ENCODE results near the gene IL15RA. TPM values are rescaled to one million over a fixed set of nuclear protein-coding genes. Genes with fewer than 3 reads are reported as not detected.

IL15RA gene
- total and polyA plus RNA-seq, 2 of the 8 experiments (the other 6 are each of a cell fraction or from before 2014, with no cell fraction given) = 1.3 to 1.4 TPM

- no peak for TF ChIP-seq SAP30 (IDR thresholded peaks at IDR 0.05; ENCODE audit: insufficient read depth, insufficient replicate concordance, low read length)
- 0 out of 2 replicates have a peak, but pooled peaks have one; percentile 37 for TF ChIP-seq RBBP5 (IDR thresholded peaks at IDR 0.05; ENCODE audit: borderline replicate concordance, low read depth, low read length)
- TF ChIP-seq SP4 (IDR thresholded peaks at IDR 0.05; ENCODE audit: low read length) = no peak
- TF ChIP-seq YY1 (IDR thresholded peaks at IDR 0.05; ENCODE audit: low read depth, low read length) = no peak
- TF ChIP-seq CTCF (IDR thresholded peaks at IDR 0.05; ENCODE audit: control extremely low read depth in 1 of 3, insufficient read depth in 1 of 3, low read depth in 1 of 3, low read length in 3 of 3) = no peak
- peak; percentile 79 for TF ChIP-seq MAX (IDR thresholded peaks at IDR 0.05)
- peak; percentile 75 for TF ChIP-seq EZH2 (IDR thresholded peaks at IDR 0.05; ENCODE audit: low read depth, low read length, severe bottlenecking)
- no peak for TF ChIP-seq JUN (IDR thresholded peaks at IDR 0.05; ENCODE audit: low read depth, low read length)
- TF ChIP-seq SIRT6 (IDR thresholded peaks at IDR 0.05; ENCODE audit: low read length) = no peak
- no peak for TF ChIP-seq SP2 (IDR thresholded peaks at IDR 0.05; ENCODE audit: low read length)
- no peak for TF ChIP-seq BCL11A (IDR thresholded peaks at IDR 0.05; ENCODE audit: low read depth in 2 of 2, low read length in 2 of 2)
- TF ChIP-seq RAD21 (IDR thresholded peaks at IDR 0.05 in 1 of 2, conservative IDR thresholded peaks at IDR 0.05 in 1 of 2; ENCODE audit: low read depth in 2 of 2, low read length in 2 of 2) = no peak
- TF ChIP-seq CHD2 (IDR thresholded peaks at IDR 0.05; ENCODE audit: low read length) = no peak
Observed at GRCh38 chr10:5976512-5977470, 552 bp downstream of the IL15RA start (continued).
